ENCODE results near the gene HSPE1. TPM values are rescaled to one million over a fixed set of nuclear protein-coding genes. Genes with fewer than 3 reads are reported as not detected.

HSPE1 gene
- polyA plus RNA-seq, 1 donor from 2014 or later, result 177 TPM

DNA sequence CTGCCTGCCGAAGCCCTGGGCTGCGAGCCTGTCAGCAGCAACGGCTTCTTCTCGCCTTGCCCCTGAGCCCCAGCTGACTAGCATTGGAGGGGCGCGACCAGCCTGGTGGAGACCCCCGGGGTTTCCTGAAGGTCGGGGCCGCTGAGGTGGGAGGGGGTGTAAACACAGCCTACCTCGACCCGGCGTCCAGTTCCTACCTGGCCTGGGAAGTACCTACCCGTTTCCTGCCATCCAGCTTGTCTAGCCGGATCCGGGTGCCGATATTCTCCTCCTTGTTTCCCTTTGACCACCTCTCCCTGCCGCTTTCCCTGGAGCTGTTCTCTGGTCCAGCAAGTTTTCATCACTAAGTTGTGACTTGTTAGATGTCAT is 16.2 kb downstream of the HSPE1 start:
- peak overlapping the region; percentile 36 for H3K4me2 ChIP-seq (ENCODE audit: low read length)
- no peaks in the 10 kb centered on the region for H3K36me3 ChIP-seq (ENCODE audit: insufficient read depth, low read length)
- H3K9me3 ChIP-seq (ENCODE audit: low read length), result no peaks in the 10 kb centered on the region
- H3K27ac ChIP-seq (ENCODE audit: low read length), result peak overlapping the region; percentile 92
- peaks cover 50% of the 10 kb centered on the region for H3K79me2 ChIP-seq (replicated peaks; ENCODE audit: insufficient read depth, low read length)
- H3F3A ChIP-seq (ENCODE audit: insufficient read depth, low read length, poor library complexity, severe bottlenecking), result peaks cover 3% of the 10 kb centered on the region
- H3K27me3 ChIP-seq (ENCODE audit: insufficient read depth, low read depth, low read length), result no peaks in the 10 kb centered on the region
- H4K20me1 ChIP-seq (ENCODE audit: insufficient read depth), result no peaks in the 10 kb centered on the region
- H3K9ac ChIP-seq (ENCODE audit: low read length), result peak overlapping the region; percentile 98
- H3K9me2 ChIP-seq (ENCODE audit: insufficient read depth, low read length), result no peaks in the 10 kb centered on the region
- TF ChIP-seq, protein P1, sequence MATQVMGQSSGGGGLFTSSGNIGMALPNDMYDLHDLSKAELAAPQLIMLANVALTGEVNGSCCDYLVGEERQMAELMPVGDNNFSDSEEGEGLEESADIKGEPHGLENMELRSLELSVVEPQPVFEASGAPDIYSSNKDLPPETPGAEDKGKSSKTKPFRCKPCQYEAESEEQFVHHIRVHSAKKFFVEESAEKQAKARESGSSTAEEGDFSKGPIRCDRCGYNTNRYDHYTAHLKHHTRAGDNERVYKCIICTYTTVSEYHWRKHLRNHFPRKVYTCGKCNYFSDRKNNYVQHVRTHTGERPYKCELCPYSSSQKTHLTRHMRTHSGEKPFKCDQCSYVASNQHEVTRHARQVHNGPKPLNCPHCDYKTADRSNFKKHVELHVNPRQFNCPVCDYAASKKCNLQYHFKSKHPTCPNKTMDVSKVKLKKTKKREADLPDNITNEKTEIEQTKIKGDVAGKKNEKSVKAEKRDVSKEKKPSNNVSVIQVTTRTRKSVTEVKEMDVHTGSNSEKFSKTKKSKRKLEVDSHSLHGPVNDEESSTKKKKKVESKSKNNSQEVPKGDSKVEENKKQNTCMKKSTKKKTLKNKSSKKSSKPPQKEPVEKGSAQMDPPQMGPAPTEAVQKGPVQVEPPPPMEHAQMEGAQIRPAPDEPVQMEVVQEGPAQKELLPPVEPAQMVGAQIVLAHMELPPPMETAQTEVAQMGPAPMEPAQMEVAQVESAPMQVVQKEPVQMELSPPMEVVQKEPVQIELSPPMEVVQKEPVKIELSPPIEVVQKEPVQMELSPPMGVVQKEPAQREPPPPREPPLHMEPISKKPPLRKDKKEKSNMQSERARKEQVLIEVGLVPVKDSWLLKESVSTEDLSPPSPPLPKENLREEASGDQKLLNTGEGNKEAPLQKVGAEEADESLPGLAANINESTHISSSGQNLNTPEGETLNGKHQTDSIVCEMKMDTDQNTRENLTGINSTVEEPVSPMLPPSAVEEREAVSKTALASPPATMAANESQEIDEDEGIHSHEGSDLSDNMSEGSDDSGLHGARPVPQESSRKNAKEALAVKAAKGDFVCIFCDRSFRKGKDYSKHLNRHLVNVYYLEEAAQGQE (IDR thresholded peaks at IDR 0.05; ENCODE audit: borderline replicate concordance), result no peak
- TF ChIP-seq, protein P2, sequence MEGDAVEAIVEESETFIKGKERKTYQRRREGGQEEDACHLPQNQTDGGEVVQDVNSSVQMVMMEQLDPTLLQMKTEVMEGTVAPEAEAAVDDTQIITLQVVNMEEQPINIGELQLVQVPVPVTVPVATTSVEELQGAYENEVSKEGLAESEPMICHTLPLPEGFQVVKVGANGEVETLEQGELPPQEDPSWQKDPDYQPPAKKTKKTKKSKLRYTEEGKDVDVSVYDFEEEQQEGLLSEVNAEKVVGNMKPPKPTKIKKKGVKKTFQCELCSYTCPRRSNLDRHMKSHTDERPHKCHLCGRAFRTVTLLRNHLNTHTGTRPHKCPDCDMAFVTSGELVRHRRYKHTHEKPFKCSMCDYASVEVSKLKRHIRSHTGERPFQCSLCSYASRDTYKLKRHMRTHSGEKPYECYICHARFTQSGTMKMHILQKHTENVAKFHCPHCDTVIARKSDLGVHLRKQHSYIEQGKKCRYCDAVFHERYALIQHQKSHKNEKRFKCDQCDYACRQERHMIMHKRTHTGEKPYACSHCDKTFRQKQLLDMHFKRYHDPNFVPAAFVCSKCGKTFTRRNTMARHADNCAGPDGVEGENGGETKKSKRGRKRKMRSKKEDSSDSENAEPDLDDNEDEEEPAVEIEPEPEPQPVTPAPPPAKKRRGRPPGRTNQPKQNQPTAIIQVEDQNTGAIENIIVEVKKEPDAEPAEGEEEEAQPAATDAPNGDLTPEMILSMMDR (IDR thresholded peaks at IDR 0.05; ENCODE audit: poor library complexity, severe bottlenecking), result no peak
- no peak for TF ChIP-seq RAD21 (conservative IDR thresholded peaks at IDR 0.05)
- peak overlapping the region; percentile 99 for H3K4me3 ChIP-seq (ENCODE audit: low read length)
- H2AFZ ChIP-seq (ENCODE audit: low read depth, low read length), result peak overlapping the region; percentile 93

DNA sequence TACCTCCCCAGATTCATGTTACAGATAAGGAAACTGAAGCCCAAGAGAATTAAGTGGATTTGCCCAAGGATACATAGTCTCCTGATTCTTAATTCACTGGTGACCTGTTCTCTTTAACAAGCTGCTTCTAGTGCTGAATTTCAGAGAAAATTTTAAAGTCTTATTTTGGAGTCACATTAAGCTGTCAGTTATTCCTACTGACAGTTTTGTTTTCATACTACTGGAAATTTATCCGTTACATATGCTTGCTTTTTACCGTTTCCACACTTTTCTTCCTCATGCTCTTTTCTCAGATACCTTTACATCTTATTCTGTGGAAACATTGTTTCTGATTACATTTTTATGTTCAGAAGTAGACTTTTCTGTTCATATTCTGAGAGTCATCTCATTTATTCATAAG is 17.0 kb downstream of the HSPE1 start:
- H2AFZ ChIP-seq (ENCODE audit: low read depth, low read length), result no peak overlapping the region
- H3K36me3 ChIP-seq (ENCODE audit: insufficient read depth, low read length), result no peaks in the 10 kb centered on the region
- H3K9me3 ChIP-seq (ENCODE audit: low read length), result no peaks in the 10 kb centered on the region
- no peaks in the 10 kb centered on the region for H4K20me1 ChIP-seq (ENCODE audit: insufficient read depth)
- peak overlapping the region; percentile 98 for H3K9ac ChIP-seq (ENCODE audit: low read length)
- peaks cover 54% of the 10 kb centered on the region for H3K79me2 ChIP-seq (replicated peaks; ENCODE audit: insufficient read depth, low read length)
- H3K4me3 ChIP-seq (ENCODE audit: low read length), result peak overlapping the region; percentile 99
- H3K27me3 ChIP-seq (ENCODE audit: insufficient read depth, low read depth, low read length), result no peaks in the 10 kb centered on the region
- peaks cover 3% of the 10 kb centered on the region for H3F3A ChIP-seq (ENCODE audit: insufficient read depth, low read length, poor library complexity, severe bottlenecking)
- peak overlapping the region; percentile 36 for H3K4me2 ChIP-seq (ENCODE audit: low read length)
- no peaks in the 10 kb centered on the region for H3K9me2 ChIP-seq (ENCODE audit: insufficient read depth, low read length)
- TF ChIP-seq SMC3 (conservative IDR thresholded peaks at IDR 0.05; ENCODE audit: poor library complexity) (no peak), EZH2 (IDR thresholded peaks at IDR 0.05; ENCODE audit: borderline replicate concordance, insufficient read depth, low read length, poor library complexity, severe bottlenecking) (no peak), RAD21 (conservative IDR thresholded peaks at IDR 0.05) (no peak)
- TF ChIP-seq, protein P2 (IDR thresholded peaks at IDR 0.05; ENCODE audit: poor library complexity, severe bottlenecking), result no peak
- TF ChIP-seq, protein P1 (IDR thresholded peaks at IDR 0.05; ENCODE audit: borderline replicate concordance), result no peak
- peak overlapping the region; percentile 92 for H3K27ac ChIP-seq (ENCODE audit: low read length)

Measured in neural cell (in vitro differentiated cells).